ENCODE results near the gene KTN1. TPM values are rescaled to one million over a fixed set of nuclear protein-coding genes. Genes with fewer than 3 reads are reported as not detected.

Gene KTN1
- total RNA-seq, 2 experiments from 2014 or later, result 59.9 to 68.4 TPM

- H3K27ac Mint-ChIP-seq, result no peak overlapping the region
- no peaks in the 10 kb centered on the region for H3K27me3 Mint-ChIP-seq
- POLR2A ChIA-PET, result no interaction called here
Measured at GRCh38 chr14:55693904-55694303, 113.9 kb downstream of the KTN1 start.

GRCh38 chr14:55697414-55697861 lies 117.4 kb downstream of the KTN1 start:
- no peak overlapping the region for H3K4me3 ChIP-seq (ENCODE audit: low read length)
- Mint-ChIP-seq H3K4me3 (no peak overlapping the region), H3K36me3 (ENCODE audit: low read depth) (no peaks in the 10 kb centered on the region), H3K4me1 (ENCODE audit: low read depth) (no peaks in the 10 kb centered on the region), H3K27ac (no peak overlapping the region), H3K27me3 (no peaks in the 10 kb centered on the region), H3K9me3 (no peaks in the 10 kb centered on the region)
- TF ChIP-seq CTCF (IDR thresholded peaks at IDR 0.05), result no peak
- intact Hi-C loops (cut with DNase I, micrococcal nuclease), result no loop called here
- ATAC-seq (ENCODE audit: poor library complexity) (no peak), DNase-seq (no peak)
- H3K4me1 ChIP-seq (ENCODE audit: insufficient read depth, low read length), result no peaks in the 10 kb centered on the region
- H3K27ac ChIP-seq (ENCODE audit: low read depth in 1 of 2, low read length in 2 of 2), result no peak overlapping the region
- no peaks in the 10 kb centered on the region for H3K36me3 ChIP-seq (ENCODE audit: insufficient read depth, low read length)
- ChIA-PET POLR2A (no interaction called here), CTCF (no interaction called here)
- no peaks in the 10 kb centered on the region for H3K27me3 ChIP-seq (ENCODE audit: control insufficient read depth in 1 of 2, insufficient read depth in 2 of 2, low read length in 2 of 2)
- no peaks in the 10 kb centered on the region for H3K9me3 ChIP-seq (ENCODE audit: control insufficient read depth in 1 of 2, insufficient read depth in 1 of 2, low read length in 2 of 2)

More at GRCh38 chr14:55693904-55694303, 113.9 kb downstream of the KTN1 start:
- Mint-ChIP-seq H3K36me3 (ENCODE audit: low read depth) (no peaks in the 10 kb centered on the region), H3K4me1 (ENCODE audit: low read depth) (no peaks in the 10 kb centered on the region), H3K9me3 (no peaks in the 10 kb centered on the region), H3K4me3 (no peak overlapping the region)
- CTCF ChIA-PET, result no interaction called here
- no peak for DNase-seq
- intact Hi-C loops (cut with DNase I, micrococcal nuclease), result no loop called here
- no peak for TF ChIP-seq CTCF (IDR thresholded peaks at IDR 0.05)
- no peak overlapping the region for H3K27ac ChIP-seq (ENCODE audit: low read depth in 1 of 2, low read length in 2 of 2)
- H3K4me1 ChIP-seq (ENCODE audit: insufficient read depth, low read length), result no peaks in the 10 kb centered on the region
- H3K4me3 ChIP-seq (ENCODE audit: low read length), result no peak overlapping the region
- no peaks in the 10 kb centered on the region for H3K36me3 ChIP-seq (ENCODE audit: insufficient read depth, low read length)
- no peaks in the 10 kb centered on the region for H3K9me3 ChIP-seq (ENCODE audit: control insufficient read depth in 1 of 2, insufficient read depth in 1 of 2, low read length in 2 of 2)
- no peak for ATAC-seq (ENCODE audit: poor library complexity)
- no peaks in the 10 kb centered on the region for H3K27me3 ChIP-seq (ENCODE audit: control insufficient read depth in 1 of 2, insufficient read depth in 2 of 2, low read length in 2 of 2)

GRCh38 chr14:55698051-55698450 lies 118.0 kb downstream of the KTN1 start:
- H3K4me3 Mint-ChIP-seq, result no peak overlapping the region
- H3K4me1 ChIP-seq (ENCODE audit: insufficient read depth, low read length), result no peaks in the 10 kb centered on the region
- H3K27ac Mint-ChIP-seq, result no peak overlapping the region
- no peak overlapping the region for H3K4me3 ChIP-seq (ENCODE audit: low read length)
- H3K27ac ChIP-seq (ENCODE audit: low read depth in 1 of 2, low read length in 2 of 2), result no peak overlapping the region
- no peaks in the 10 kb centered on the region for H3K36me3 ChIP-seq (ENCODE audit: insufficient read depth, low read length)
- no peaks in the 10 kb centered on the region for H3K9me3 Mint-ChIP-seq
- H3K27me3 ChIP-seq (ENCODE audit: control insufficient read depth in 1 of 2, insufficient read depth in 2 of 2, low read length in 2 of 2), result no peaks in the 10 kb centered on the region
- H3K27me3 Mint-ChIP-seq, result no peaks in the 10 kb centered on the region
- DNase-seq (no peak), ATAC-seq (ENCODE audit: poor library complexity) (no peak)
- CTCF ChIA-PET, result no interaction called here
- POLR2A ChIA-PET, result no interaction called here
- no peaks in the 10 kb centered on the region for H3K36me3 Mint-ChIP-seq (ENCODE audit: low read depth)
- no peaks in the 10 kb centered on the region for H3K9me3 ChIP-seq (ENCODE audit: control insufficient read depth in 1 of 2, insufficient read depth in 1 of 2, low read length in 2 of 2)
- intact Hi-C loops (cut with DNase I, micrococcal nuclease), result no loop called here
- H3K4me1 Mint-ChIP-seq (ENCODE audit: low read depth), result no peaks in the 10 kb centered on the region
- TF ChIP-seq CTCF (IDR thresholded peaks at IDR 0.05), result no peak

Measured in CD4-positive, alpha-beta T cell (primary cell).